HFFc6 (cell line): ENCODE measurements around the gene SRD5A3. TPM values are rescaled to one million over a fixed set of nuclear protein-coding genes. Genes with fewer than 3 reads are reported as not detected.

Source experiments
- DNase-seq: peaks from one replicate; pipeline ENCODE4 v3.0.0-alpha.2; 2018
- H3K27ac Mint-ChIP-seq: 2 replicates; pipeline ENCODE4 v1.8.0; 2020; ENCODE audit warnings: mild to moderate bottlenecking, mixed read lengths
- H3K27me3 Mint-ChIP-seq: 2 replicates; pipeline ENCODE4 v1.8.0; 2021; ENCODE audit warnings: mild to moderate bottlenecking, moderate library complexity, mixed read lengths; ENCODE audit not compliant: insufficient read depth
- H3K36me3 Mint-ChIP-seq: 2 replicates; pipeline ENCODE4 v1.8.0; 2021; ENCODE audit warnings: low read depth, mixed read lengths
- H3K4me1 Mint-ChIP-seq: 2 replicates; pipeline ENCODE4 v1.8.0; 2020; ENCODE audit warnings: low read depth, mixed read lengths
- H3K4me3 Mint-ChIP-seq: 2 replicates; pipeline ENCODE4 v1.8.0; 2020; ENCODE audit warnings: mild to moderate bottlenecking, moderate library complexity, mixed read lengths
- H3K9me3 Mint-ChIP-seq: 2 replicates; pipeline ENCODE4 v1.8.0; 2020; ENCODE audit warnings: mild to moderate bottlenecking, mixed read lengths
- CTCF ChIP-seq: fragments of 200-600 bp; sonication (generic); IDR thresholded peaks from 2 replicates; pipeline ENCODE4 v1.5.0; 2021; ENCODE audit warnings: antibody characterized with exemption, mild to moderate bottlenecking
- total RNA-seq, 6 experiments: library from RNA; stranded (reverse); fragmentation: NEBNext Ultra II Directional; extraction: Animal tissue kit (Norgen Biotek cat#: 25700); gene quantifications; 2 replicates in 1 of 6; 3 replicates in 5 of 6; pipeline ENCODE4 v1.2.3, GENCODE V29; 2021

Gene SRD5A3
- total RNA-seq, 6 experiments from 2014 or later, result 11.0 to 17.1 (median 12.2) TPM

GRCh38 chr4:55386073-55386472, 40.0 kb downstream of the SRD5A3 start:
- no peak overlapping the region for H3K27ac Mint-ChIP-seq

GRCh38 chr4:55386840-55387239, 40.8 kb downstream of the SRD5A3 start:
- no peak overlapping the region for H3K4me3 Mint-ChIP-seq

More at GRCh38 chr4:55386073-55386472, 40.0 kb downstream of the SRD5A3 start:
- H3K27me3 Mint-ChIP-seq, result peaks cover 2% of the 10 kb centered on the region; the same call in 1 of the 2 replicates
- no peaks in the 10 kb centered on the region for H3K36me3 Mint-ChIP-seq
- DNase-seq, result no peak
- H3K9me3 Mint-ChIP-seq, result no peaks in the 10 kb centered on the region
- H3K4me3 Mint-ChIP-seq, result no peak overlapping the region
- TF ChIP-seq CTCF, result no peak
- peaks cover 14% of the 10 kb centered on the region for H3K4me1 Mint-ChIP-seq

GRCh38 chr4:55393461-55394320, 47.6 kb downstream of the SRD5A3 start:
- Mint-ChIP-seq H3K36me3 (peaks cover 21% of the 10 kb centered on the region), H3K4me1 (peaks cover 40% of the 10 kb centered on the region), H3K9me3 (no peaks in the 10 kb centered on the region), H3K27ac (no peak overlapping the region), H3K4me3 (no peak overlapping the region), H3K27me3 (peaks cover 2% of the 10 kb centered on the region)
- DNase-seq, result no peak
- no peak for TF ChIP-seq CTCF

More at GRCh38 chr4:55386840-55387239, 40.8 kb downstream of the SRD5A3 start:
- Mint-ChIP-seq H3K36me3 (no peaks in the 10 kb centered on the region), H3K27me3 (peaks cover 2% of the 10 kb centered on the region), H3K9me3 (no peaks in the 10 kb centered on the region), H3K27ac (no peak overlapping the region), H3K4me1 (peaks cover 14% of the 10 kb centered on the region)
- TF ChIP-seq CTCF, result no peak
- no peak for DNase-seq

- Mint-ChIP-seq H3K27ac (peak overlapping the region; percentile 100), H3K36me3 (peaks cover 29% of the 10 kb centered on the region), H3K4me1 (peaks cover 49% of the 10 kb centered on the region), H3K4me3 (peak overlapping the region; percentile 94), H3K27me3 (no peaks in the 10 kb centered on the region; the same call in none of the 2 replicates), H3K9me3 (no peaks in the 10 kb centered on the region)
- peak; percentile 40 for TF ChIP-seq CTCF
- DNase-seq, result no peak
Measured at GRCh38 chr4:55395218-55395528, 49.1 kb downstream of the SRD5A3 start.

- H3K27me3 Mint-ChIP-seq, result no peaks in the 10 kb centered on the region; the same call in none of the 2 replicates
- peak; percentile 82 for DNase-seq
- H3K36me3 Mint-ChIP-seq, result peaks cover 29% of the 10 kb centered on the region
- H3K4me1 Mint-ChIP-seq, result peaks cover 50% of the 10 kb centered on the region
- no peak; the same call in 1 of the 2 replicates for TF ChIP-seq CTCF
- H3K27ac Mint-ChIP-seq, result peak within 1 kb of the TSS; percentile 100
- peak within 1 kb of the TSS; percentile 94 for H3K4me3 Mint-ChIP-seq
- H3K9me3 Mint-ChIP-seq, result no peaks in the 10 kb centered on the region
Measured at GRCh38 chr4:55395529-55396307, 49.7 kb downstream of the SRD5A3 start, which contains the start of gene TMEM165. TSS of gene TMEM165 (plus strand) at chr4:55395957. CDS start at chr4:55396190, 233 bp downstream.
